GOT3 (cell line): Measurements from ENCODE around the gene KIF13A.
"Not testable (repeated sequence)": the region's sequence is repeated elsewhere in the genome, so short reads cannot be mapped to it uniquely, and the experiment has no call there.

ENCODE experiments used
- DNase-seq: peaks from one replicate; lab custom pipeline; 2025; ENCODE audit warnings: mixed read lengths; lab: John Stamatoyannopoulos, UW

The KIF13A gene

DNA sequence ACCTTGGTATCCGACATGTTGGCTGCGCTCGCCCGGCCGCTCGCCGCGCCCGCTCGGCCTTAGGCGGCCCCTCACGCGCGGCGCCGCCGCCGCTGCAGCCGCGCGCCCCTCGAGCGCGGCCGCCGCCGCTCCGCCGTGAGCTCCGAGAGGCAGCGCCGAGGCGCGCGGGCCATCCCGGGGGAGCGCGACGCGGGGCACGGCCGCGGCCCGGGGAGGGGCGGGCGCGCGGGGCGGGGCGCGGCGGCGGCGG is at the start of gene KIF13A:
Gene KIF13A (minus strand): TSS at position 189 of the 250 bp plus-strand sequence. CDS start 172 bp downstream, at position 17.
- no peak for DNase-seq

DNA sequence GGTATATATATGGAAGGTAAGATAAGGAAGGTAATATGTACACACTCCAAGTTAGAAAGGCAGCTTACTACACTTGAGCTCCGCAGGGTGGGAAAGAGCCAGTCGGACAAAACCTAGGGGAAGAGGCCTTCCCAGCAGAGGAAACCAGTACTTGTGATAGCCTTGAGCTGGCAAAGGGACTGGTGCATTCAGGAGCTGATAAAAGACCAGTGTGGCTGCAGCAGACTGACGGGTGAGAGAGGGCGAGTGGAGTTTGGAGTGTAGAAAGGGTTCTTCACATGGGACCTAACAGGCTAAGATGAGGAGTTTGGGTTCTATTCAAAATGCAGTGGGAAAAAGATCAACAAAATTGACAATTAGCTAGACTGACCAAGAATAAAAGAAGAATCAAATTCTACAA is 49.3 kb upstream of the KIF13A start:
- DNase-seq: no peak

DNA sequence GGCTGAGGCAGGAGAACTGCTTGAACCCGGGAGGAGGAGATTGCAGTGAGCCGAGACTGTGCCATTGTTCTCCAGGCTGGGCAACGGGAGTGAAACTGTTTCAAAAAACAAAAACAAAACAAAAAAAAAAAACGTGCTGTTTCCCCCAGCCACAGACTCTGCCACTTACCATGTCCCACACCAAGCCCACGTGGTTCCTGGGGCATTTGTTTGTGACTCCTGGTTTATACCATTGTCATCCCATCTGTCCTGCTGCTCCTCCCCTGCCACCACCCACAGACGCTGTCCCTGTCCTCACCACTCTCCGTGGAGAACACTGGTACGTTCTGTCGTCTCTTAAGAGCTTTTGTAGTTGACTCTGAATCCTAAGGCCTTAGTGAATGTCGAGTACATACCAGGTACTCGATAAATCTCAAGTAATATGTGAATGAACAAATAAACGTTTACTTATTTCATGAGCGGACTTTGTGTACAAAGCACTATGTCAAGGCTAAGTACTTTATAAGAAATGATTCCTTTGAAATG is 48.0 kb upstream of the KIF13A start:
- DNase-seq: no peak

DNA sequence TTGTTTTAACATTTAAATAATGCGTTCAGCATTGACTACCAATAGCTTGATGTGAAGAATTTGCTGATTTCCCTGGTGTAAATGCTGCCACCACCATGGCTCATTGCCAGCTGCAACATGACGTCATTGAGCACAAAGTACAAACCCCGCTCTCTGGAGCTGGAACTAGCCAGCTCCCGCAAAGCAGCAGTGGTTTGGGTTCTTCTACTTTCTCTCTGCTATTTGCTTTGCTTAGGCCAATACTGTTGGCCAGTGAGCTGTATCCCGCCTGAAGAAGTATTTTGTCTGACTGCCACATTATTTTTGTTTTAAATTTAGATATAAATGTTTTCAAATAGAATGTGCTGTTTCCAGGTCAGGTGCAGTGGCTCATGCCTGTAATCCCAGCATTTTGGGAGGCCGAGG is 47.4 kb upstream of the KIF13A start:
- no peak for DNase-seq

DNA sequence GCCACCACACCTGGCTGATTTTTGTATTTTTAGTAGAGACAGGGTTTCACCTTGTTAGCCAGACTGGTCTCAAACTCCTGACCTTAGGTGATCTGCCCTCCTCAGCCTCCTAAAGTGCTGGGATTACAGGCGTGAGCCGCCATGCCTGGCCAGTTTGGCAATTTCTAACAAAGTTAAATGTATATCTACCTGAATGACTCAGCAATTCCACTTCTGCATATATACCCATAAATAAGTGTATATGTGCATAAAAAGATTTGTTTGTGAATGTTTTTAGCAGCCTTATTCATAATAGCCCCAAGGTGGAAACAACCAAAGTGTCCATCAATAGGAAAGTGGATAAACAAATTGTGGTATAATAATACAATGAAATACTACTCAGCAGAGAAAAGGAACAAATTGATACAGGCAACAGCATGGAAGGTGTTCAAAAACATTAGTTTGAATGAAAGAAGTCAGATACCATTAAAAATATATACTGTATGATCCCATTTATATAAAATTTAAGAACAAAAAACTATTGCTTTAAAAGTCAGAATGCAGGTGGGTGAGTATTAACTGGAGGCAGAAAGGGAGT is 44.3 kb upstream of the KIF13A start:
- no peak for DNase-seq

DNA sequence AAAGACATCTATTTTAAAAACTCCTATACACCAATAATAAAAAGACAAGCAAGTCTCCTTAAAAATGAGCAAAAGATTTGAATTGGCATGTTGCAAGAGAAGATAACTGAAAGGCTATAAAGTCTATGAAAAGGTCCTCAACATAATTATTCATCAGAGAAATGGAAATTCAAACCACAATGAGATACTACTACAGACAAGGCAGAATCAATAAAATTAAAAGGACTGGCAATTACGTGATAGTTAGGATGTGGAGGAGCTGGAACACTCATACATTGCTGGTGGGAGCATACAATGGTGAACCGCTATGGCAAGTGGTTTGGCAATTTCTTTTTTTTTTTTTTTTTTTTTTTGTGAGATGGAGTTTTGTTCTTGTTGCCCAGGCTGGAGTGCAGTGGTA is 43.8 kb upstream of the KIF13A start:
- DNase-seq: no peak

DNA sequence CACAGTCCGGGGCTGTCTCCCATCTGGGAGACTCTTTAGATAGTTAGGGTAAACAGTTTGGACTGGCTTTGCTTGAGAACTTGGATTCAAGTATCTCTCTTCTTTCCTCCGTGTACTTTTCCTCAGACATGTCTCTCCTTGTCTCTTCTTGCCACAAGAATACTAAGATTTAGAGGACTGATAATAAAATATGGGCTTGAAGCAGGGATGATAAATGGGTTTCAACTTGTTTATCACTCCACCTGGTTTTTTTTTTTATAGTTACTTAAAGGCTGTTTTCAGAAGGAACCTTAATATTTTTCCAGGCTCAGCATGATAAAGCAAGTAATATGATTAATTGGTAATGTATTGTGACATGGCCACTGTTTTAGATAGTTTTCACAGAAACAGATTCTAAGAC is 40.9 kb upstream of the KIF13A start:
- DNase-seq: no peak

DNA sequence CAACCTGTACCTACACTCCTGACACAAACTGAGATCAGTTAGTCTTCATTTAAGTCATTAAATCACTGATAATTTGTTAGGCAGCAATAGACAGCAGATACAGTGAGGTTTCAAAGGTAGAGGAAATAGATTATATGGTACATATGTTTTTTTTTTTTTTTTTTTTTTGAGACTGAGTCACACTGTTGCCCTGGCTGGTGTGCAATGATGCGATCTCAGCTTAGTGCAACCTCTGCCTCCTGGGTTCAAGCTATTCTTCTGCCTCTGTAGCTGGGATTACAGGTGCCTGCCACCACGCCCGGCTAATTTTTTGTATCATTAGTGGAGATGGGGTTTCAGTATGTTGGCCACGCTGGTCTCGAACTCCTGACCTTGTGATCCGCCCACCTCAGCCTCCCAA is 38.2 kb upstream of the KIF13A start:
- no peak for DNase-seq

DNA sequence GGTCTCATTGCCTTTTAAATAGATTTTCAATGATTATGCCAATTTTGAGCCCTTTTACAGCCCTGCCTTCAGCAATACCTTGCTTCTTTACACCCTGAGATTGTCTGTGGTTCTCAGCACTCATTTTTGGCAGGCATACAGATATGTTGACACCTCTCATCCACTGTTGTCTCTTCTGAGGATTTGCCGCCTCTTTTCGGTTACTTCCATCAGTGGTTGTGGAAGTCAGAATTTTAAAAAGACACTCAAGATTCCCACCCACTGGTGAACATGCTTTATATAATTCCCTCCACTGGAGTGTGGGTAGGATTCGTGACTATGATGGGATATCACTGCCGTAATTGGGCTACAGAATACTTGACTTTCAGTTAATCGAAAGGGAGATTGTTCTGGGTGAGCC is 37.4 kb upstream of the KIF13A start:
- DNase-seq: no peak

DNA sequence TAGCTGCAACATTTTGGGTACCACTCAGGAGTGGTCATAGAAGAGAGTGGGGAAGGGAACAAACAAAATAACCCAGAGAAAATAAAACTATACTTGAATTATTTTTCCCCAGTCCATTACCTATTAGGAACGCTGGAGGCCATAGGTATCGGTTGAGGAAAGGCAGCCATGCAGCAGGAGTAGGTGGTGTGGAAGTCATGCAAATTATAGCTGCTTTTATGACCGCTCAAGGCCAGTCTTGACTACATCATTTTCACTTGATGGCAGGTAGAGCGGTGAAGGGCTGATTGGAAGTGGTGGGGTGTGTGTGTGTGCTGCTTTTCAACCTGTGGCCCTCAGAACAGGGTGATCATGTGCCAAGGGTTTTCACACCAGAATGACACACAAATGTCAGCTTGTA is 36.5 kb upstream of the KIF13A start:
- no peak for DNase-seq

DNA sequence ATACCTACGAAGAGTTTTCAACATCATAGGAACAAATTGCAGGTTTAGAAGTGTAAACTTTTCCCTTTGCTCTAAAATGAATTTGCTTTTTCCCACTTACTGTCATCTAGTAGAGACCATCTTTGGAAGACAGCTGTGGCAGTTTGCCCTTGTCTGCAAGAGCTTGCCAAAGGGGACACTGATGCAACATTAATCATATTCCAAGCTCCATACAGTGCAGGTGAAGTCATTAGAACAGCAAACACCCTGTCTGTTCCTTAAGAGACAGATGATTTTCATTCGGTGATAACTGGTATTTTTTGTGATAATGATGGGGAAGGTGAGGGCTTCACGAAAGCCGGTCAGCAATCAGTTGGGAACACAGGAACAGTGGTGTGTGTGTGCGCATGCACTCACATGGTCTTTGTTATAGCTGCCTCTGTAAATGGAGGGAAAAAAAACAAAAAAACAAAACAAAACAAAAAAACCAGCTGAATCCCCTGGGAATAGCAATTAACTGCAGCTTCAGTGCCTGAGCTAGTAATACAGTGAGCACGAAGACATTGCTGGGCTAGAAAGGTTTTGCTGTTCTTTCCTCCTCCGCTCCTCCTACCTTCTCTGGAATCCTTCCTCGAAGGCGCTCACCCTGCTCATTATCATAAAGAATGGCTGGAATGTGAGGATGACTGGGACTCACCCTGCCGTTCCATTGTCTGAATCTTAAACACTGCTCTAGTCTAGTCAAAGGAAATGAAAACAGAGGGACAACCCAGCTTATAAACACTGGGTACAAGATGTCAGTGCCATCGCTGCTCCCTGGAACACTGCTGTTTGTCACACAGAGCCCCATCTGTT is 35.2 kb upstream of the KIF13A start:
- no peak for DNase-seq

DNA sequence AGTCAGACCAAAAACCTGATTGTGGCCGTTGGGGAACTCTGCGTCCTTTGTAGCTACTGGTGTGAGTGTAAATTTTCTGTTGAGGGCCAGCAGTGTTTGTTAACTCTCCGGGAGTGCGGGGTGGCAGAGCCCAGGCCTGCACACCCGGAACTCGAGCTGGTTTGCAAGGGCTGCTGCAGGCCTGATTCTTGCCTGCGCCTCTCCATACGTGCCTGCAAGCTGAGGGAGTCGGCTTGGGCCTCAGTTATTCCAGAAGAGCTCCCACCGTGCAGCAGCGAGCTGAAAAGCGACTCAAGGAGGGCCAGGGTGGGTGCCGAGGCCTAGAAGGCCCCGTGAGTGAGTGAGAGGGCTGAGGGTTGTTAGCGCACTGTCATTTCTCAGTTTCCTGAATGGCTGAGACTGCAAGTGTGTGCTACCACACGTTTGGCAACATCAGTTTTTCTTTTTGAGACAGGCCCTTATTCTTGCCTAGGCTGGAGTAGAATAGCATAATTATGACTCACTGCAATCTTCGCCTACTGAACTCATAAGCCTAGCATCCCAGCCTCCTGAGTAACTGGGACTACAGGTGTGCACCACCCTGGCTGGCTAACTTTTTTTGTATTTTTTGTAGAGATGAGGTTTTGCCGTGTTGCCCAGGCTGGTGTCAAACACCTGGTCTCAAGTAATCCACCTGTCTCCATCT is 33.9 kb upstream of the KIF13A start:
- DNase-seq: no peak

DNA sequence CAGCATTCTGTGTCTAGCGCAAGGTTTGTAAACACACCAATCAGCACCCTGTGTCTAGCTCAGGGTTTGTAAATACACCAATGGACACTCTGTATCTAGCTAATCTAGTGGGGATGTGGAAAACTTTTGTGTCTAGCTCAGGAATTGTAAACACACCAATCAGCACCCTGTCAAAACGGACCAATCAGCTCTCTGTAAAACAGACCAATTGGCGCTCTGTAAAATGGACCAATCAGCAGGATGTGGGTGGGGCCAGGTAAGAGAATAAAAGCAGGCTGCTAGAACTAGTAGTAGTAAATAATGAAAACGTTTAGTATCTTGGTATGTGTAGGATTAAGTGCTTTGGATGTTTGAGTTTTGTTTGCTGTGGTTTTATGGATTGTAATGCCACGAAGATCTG is 33.1 kb upstream of the KIF13A start:
- not testable (repeated sequence) for DNase-seq

DNA sequence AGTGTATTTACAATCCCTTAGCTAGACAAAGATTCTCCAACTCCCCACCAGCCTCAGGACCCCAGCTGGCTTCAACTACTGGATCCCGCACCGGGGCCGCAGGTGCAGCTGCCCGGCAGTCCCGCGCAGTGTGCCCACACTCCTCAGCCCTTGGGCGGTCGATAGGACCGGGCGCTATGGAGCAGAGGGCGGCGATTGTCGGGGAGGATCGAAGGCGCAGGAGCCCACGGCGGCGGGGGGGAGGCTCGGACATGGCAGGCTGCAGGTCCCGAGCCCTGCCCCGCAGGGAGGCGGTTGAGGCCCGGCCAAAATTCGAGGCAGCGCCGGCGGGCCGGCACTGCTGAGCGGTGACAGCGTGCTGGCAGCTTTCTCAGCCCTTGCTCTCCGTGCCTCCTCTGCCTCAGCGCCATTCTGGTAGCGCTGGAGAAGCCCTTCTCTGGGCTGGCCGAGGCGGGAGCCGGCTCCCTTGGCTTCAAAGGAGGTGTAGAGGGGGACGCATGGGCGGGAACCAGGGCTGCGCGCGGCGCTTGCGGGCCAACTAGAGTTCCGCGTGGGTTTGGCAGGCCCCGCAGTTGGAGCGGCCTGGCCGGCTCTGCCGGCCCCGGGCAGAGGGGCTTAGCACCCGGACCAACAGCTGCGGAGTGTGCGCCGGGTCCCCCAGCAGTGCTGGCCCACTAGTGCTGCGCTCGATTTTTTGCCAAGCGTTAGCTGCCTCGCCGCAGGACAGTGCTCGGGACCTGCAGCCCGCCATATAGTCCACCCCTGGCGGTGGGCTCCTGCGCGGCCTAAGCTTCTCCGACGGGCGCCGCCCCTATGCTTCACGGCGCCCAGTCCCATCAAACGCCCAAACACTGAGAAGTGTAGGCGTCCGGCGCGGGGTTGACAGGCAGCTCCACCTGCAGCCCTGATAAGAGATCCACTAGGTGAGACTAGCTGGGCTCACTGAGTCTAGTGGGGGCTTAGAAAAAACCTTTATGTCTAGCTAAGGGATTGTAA is 32.4 kb upstream of the KIF13A start:
- DNase-seq: no peak

DNA sequence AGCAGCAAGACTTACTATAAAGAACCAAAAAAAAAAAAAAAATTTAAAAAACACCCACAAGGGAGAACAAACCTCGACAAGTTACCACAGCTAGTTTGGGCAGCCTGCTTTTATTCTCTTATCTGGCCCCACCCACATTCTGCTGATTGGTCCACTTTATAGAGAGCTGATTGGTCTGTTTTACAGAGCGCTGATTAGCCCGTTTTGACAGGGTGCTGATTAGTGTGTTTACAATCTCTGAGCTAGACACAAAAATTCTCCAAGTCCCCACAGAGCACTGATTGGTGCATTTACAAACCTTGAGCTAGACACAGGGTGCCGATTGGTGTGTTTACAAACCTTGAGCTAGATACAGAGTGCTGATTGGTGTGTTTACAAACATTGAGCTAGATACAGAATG is 31.7 kb upstream of the KIF13A start:
- DNase-seq: not testable (repeated sequence)

DNA sequence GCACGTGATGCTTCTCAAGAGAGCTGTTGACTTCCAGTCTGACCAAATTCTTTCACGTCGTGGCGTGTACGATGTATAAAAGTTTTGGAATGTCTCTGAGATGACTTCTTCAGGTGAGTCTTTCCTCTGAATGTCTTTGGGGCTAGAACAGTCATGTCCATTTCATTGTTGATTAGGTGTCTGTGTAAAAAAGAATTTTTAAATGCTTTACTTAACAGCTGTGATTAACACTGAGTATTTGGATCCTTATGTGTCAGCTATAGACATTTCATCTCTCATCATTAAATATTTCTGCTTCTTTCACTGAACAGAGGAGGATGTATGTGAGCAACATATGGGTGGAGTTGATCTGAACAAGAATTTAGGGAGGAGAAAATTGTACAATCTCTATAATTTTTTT is 29.3 kb upstream of the KIF13A start:
- DNase-seq: no peak

DNA sequence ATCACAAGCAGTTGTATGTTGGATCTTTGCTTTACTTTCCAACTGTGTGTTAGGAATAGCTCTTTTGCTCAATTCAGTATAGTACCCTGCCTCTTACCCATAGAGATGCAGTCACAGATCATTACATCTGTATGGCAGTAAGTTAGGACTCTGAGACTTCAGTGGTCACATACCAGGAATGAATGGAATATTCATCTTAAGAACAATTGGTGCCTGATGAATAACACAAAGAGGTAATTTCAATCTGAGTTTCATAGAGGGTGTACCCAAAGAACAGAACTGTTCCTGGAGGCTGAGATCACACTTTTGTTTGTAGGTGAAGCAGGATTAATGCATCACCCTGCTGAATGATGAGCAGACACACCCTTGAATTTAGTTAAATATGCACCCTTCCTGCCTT is 28.7 kb upstream of the KIF13A start:
- DNase-seq: no peak

DNA sequence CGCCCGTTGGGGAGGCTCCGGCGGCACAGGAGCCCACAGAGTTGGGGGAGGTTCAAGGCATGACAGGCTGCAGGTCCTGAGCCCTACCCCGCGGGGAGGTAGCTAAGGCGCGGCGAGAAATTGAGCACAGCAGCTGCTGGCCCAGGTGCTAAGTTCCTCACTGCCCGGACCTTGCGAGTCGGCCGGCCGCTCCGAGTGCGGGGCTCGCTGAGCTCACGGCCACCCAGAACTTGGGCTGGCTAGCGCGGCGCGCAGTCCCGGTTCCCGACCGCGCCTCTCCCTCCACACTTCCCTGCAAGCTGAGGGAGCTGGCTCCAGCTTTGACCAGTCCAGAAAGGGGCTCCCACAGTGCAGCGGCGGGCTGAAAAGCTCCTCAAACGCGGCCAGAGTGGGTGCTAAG is 23.9 kb upstream of the KIF13A start:
- no peak for DNase-seq

DNA sequence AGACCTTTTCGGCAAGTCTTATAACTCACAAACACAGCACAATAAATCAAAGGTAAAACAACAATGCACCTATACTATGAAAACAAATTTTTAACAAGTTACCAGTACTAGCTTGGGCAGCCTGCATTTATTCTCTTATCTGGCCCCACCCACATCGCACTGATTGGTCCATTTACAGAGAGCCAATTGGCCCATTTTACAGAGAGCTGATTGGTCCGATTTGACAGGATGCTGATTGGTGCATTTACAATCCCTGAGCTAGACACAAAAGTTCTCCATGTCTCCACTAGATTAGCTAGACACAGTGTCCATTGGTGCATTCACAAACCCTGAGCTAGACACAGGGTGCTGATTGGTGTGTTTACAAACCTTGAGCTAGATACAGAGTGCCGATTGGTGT is 23.1 kb upstream of the KIF13A start:
- not testable (repeated sequence) for DNase-seq

DNA sequence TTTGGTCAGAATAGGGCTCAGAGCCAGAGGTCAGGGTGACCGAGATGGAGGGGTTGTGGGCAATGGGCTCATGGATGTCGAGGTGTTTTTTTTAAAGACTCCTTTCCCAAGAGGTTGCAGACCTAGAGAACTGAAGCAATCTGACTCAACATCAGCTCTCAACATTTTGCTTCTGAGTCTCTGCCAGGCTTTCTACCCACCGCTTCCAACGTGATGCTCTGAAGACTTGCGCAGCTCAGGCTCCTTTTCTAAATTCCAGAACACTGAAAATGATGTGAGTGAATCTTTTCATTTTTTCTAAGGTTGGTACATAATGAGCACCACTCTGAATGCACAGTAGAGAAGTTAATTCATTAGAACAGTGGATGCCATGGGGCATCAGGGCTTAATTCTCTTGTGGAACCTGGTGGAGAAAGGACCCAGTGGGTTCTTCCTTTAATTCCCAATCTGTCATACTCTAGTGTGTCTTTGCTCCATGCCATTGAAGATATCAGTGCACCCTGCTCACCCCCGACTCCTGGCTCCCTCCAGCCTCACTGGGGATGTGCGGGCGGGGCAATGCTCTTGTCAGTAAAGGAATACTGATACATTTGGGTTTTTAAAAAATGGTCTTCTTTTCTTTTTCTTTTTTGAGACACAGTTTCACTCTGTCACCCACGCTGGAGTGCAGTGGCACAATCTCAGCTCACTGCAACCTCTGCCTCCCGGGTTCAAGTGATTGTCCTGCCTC is 17.0 kb upstream of the KIF13A start:
- DNase-seq: no peak

DNA sequence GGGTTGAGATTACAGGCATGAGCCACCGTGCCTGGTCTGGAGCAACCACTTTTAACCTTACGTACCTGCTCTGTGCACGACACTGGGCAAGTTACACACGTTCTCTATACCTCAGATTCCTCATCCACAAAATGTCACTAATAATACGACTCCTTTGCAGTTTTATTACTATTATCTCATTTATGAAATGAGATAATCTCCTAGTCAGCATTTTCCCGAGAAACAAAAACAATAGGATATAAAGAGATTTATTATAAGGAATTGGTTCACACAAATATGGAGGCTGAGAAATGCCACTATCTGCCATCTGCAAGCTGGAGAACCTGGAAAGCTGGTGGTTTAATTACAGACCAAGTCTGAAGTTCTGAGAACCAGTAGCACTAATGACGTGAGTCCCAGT is 12.0 kb upstream of the KIF13A start:
- no peak for DNase-seq
